GM06990 (cell line): ENCODE measurements around the gene TMEM223.
"Not testable (repeated sequence)": the region's sequence is repeated elsewhere in the genome, so short reads cannot be mapped to it uniquely, and the experiment has no call there.

Experiments
- DNase-seq: peaks from one replicate; pipeline ENCODE4 v3.0.0-alpha.2; 2011; ENCODE audit not compliant: insufficient read length; ENCODE audit errors: extremely low read depth
- H3K27me3 ChIP-seq: replicated peaks from 2 replicates; pipeline ENCODE4 v1.6.0; 2011; ENCODE audit warnings: low read length; ENCODE audit not compliant: control insufficient read depth, insufficient read depth
- H3K36me3 ChIP-seq: 2 replicates; pipeline ENCODE4 v1.5.1; 2011; ENCODE audit warnings: low read length; ENCODE audit not compliant: control insufficient read depth, insufficient read depth
- H3K4me3 ChIP-seq: replicated peaks from 2 replicates; pipeline ENCODE4 v1.5.1; 2011; ENCODE audit warnings: low read depth, mild to moderate bottlenecking, control low read depth, low read length
- CTCF ChIP-seq: IDR thresholded peaks from 2 replicates; pipeline ENCODE4 v1.5.1; 2011; ENCODE audit warnings: low read length, control low read depth, mild to moderate bottlenecking, inconsistent platforms; ENCODE audit not compliant: insufficient read depth, poor library complexity, severe bottlenecking

The TMEM223 gene

GRCh38 chr11:62771144-62772021 lies 20.4 kb downstream of the TMEM223 start, which contains the start of gene TAF6L:
TAF6L (plus strand) TSS chr11:62771396; CDS start chr11:62775784, 4,388 bp downstream.
- TF ChIP-seq CTCF: no peak
- peak; percentile 92 for DNase-seq
- H3K4me3 ChIP-seq: peak within 1 kb of the TSS; percentile 78
- H3K27me3 ChIP-seq: no peaks in the 10 kb centered on the region
- peaks cover 6% of the 10 kb centered on the region for H3K36me3 ChIP-seq

- no peaks in the 10 kb centered on the region for H3K27me3 ChIP-seq
Observed at GRCh38 chr11:62770778-62771143, 21.0 kb downstream of the TMEM223 start.

GRCh38 chr11:62760867-62761227 lies 31.0 kb downstream of the TMEM223 start:
- not testable (repeated sequence) for DNase-seq, H3K36me3 ChIP-seq, H3K4me3 ChIP-seq, H3K27me3 ChIP-seq

More at GRCh38 chr11:62770778-62771143, 21.0 kb downstream of the TMEM223 start:
- peak overlapping the region; percentile 78 for H3K4me3 ChIP-seq
- peaks cover 3% of the 10 kb centered on the region for H3K36me3 ChIP-seq
- no peak for TF ChIP-seq CTCF
- peak; percentile 62 for DNase-seq

GRCh38 chr11:62757846-62758788 lies 33.7 kb downstream of the TMEM223 start:
- TF ChIP-seq CTCF: no peak
- Histone ChIP-seq H3K36me3 (no peaks in the 10 kb centered on the region), H3K27me3 (no peaks in the 10 kb centered on the region), H3K4me3 (no peak overlapping the region)
- DNase-seq: no peak

- no peak for TF ChIP-seq CTCF
- Histone ChIP-seq H3K36me3 (peaks cover 3% of the 10 kb centered on the region; the same call in 1 of the 2 replicates), H3K4me3 (no peak overlapping the region), H3K27me3 (no peaks in the 10 kb centered on the region)
- DNase-seq: no peak
Observed at GRCh38 chr11:62755086-62755615, 36.7 kb downstream of the TMEM223 start.
